ENCODE results near the gene RBCK1.
"Not testable (repeated sequence)": the region's sequence is repeated elsewhere in the genome, so short reads cannot be mapped to it uniquely, and the experiment has no call there.

Gene RBCK1

GRCh38 chr20:367486-367887 is 40.6 kb upstream of the RBCK1 start:
- H3K27me3 ChIP-seq (ENCODE audit: control insufficient read depth in 2 of 2, insufficient read depth in 2 of 2, low read length in 2 of 2) = no peaks in the 10 kb centered on the region
- H3K27ac ChIP-seq (ENCODE audit: low read depth in 2 of 2, low read length in 2 of 2) = no peak overlapping the region
- no peak overlapping the region for H3K9ac ChIP-seq (ENCODE audit: low read depth in 1 of 2, low read length in 2 of 2)
- H3K4me1 ChIP-seq (ENCODE audit: control insufficient read depth in 2 of 2, insufficient read depth in 2 of 2, low read length in 2 of 2) = peaks cover 0 to 3% of the 10 kb centered on the region in 2 donors
- no peaks in the 10 kb centered on the region for H3K36me3 ChIP-seq (ENCODE audit: control insufficient read depth in 2 of 2, insufficient read depth in 2 of 2, low read length in 2 of 2)
- H3K9me3 ChIP-seq (ENCODE audit: control insufficient read depth in 2 of 2, low read length in 2 of 2) = no peaks in the 10 kb centered on the region
- no peak overlapping the region for H3K4me3 ChIP-seq (ENCODE audit: low read length in 2 of 2)

GRCh38 chr20:368915-369314 is 39.2 kb upstream of the RBCK1 start:
- Histone ChIP-seq H3K36me3 (ENCODE audit: control insufficient read depth in 2 of 2, insufficient read depth in 2 of 2, low read length in 2 of 2) (no peaks in the 10 kb centered on the region), H3K9me3 (ENCODE audit: control insufficient read depth in 2 of 2, low read length in 2 of 2) (no peaks in the 10 kb centered on the region), H3K27me3 (ENCODE audit: control insufficient read depth in 2 of 2, insufficient read depth in 2 of 2, low read length in 2 of 2) (no peaks in the 10 kb centered on the region), H3K9ac (ENCODE audit: low read depth in 1 of 2, low read length in 2 of 2) (no peak overlapping the region), H3K27ac (ENCODE audit: low read depth in 2 of 2, low read length in 2 of 2) (no peak overlapping the region), H3K4me3 (ENCODE audit: low read length in 2 of 2) (no peak overlapping the region), H3K4me1 (ENCODE audit: control insufficient read depth in 2 of 2, insufficient read depth in 2 of 2, low read length in 2 of 2) (peaks cover 0 to 3% of the 10 kb centered on the region in 2 donors)

- Histone ChIP-seq H3K9ac (ENCODE audit: low read depth in 1 of 2, low read length in 2 of 2) (no peak overlapping the region), H3K4me3 (ENCODE audit: low read length in 2 of 2) (no peak overlapping the region), H3K27me3 (ENCODE audit: control insufficient read depth in 2 of 2, insufficient read depth in 2 of 2, low read length in 2 of 2) (no peaks in the 10 kb centered on the region), H3K27ac (ENCODE audit: low read depth in 2 of 2, low read length in 2 of 2) (no peak overlapping the region), H3K36me3 (ENCODE audit: control insufficient read depth in 2 of 2, insufficient read depth in 2 of 2, low read length in 2 of 2) (no peaks in the 10 kb centered on the region), H3K9me3 (ENCODE audit: control insufficient read depth in 2 of 2, low read length in 2 of 2) (no peaks in the 10 kb centered on the region), H3K4me1 (ENCODE audit: control insufficient read depth in 2 of 2, insufficient read depth in 2 of 2, low read length in 2 of 2) (peaks cover 0 to 3% of the 10 kb centered on the region in 2 donors)
These were observed 37.9 kb upstream of the RBCK1 start for GRCh38 chr20:370151-370600.

- Histone ChIP-seq H3K36me3 (ENCODE audit: control insufficient read depth in 2 of 2, insufficient read depth in 2 of 2, low read length in 2 of 2) (no peaks in the 10 kb centered on the region), H3K9ac (ENCODE audit: low read depth in 1 of 2, low read length in 2 of 2) (no peak overlapping the region), H3K27me3 (ENCODE audit: control insufficient read depth in 2 of 2, insufficient read depth in 2 of 2, low read length in 2 of 2) (no peaks in the 10 kb centered on the region), H3K9me3 (ENCODE audit: control insufficient read depth in 2 of 2, low read length in 2 of 2) (no peaks in the 10 kb centered on the region), H3K4me1 (ENCODE audit: control insufficient read depth in 2 of 2, insufficient read depth in 2 of 2, low read length in 2 of 2) (peaks cover 0 to 3% of the 10 kb centered on the region in 2 donors), H3K27ac (ENCODE audit: low read depth in 2 of 2, low read length in 2 of 2) (no peak overlapping the region), H3K4me3 (ENCODE audit: low read length in 2 of 2) (no peak overlapping the region)
These were observed 36.9 kb upstream of the RBCK1 start for GRCh38 chr20:370977-371754.

GRCh38 chr20:371755-372542 is 36.1 kb upstream of the RBCK1 start:
- H3K4me1 ChIP-seq (ENCODE audit: control insufficient read depth in 2 of 2, insufficient read depth in 2 of 2, low read length in 2 of 2) = peaks cover 0 to 3% of the 10 kb centered on the region in 2 donors
- H3K27me3 ChIP-seq (ENCODE audit: control insufficient read depth in 2 of 2, insufficient read depth in 2 of 2, low read length in 2 of 2) = no peaks in the 10 kb centered on the region
- no peak overlapping the region for H3K9ac ChIP-seq (ENCODE audit: low read depth in 1 of 2, low read length in 2 of 2)
- H3K9me3 ChIP-seq (ENCODE audit: control insufficient read depth in 2 of 2, low read length in 2 of 2) = no peaks in the 10 kb centered on the region
- H3K4me3 ChIP-seq (ENCODE audit: low read length in 2 of 2) = no peak overlapping the region
- no peaks in the 10 kb centered on the region for H3K36me3 ChIP-seq (ENCODE audit: control insufficient read depth in 2 of 2, insufficient read depth in 2 of 2, low read length in 2 of 2)
- H3K27ac ChIP-seq (ENCODE audit: low read depth in 2 of 2, low read length in 2 of 2) = no peak overlapping the region

- H3K4me1 ChIP-seq (ENCODE audit: control insufficient read depth in 2 of 2, insufficient read depth in 2 of 2, low read length in 2 of 2); H3K27ac ChIP-seq (ENCODE audit: low read depth in 2 of 2, low read length in 2 of 2); H3K9ac ChIP-seq (ENCODE audit: low read depth in 1 of 2, low read length in 2 of 2); H3K27me3 ChIP-seq (ENCODE audit: control insufficient read depth in 2 of 2, insufficient read depth in 2 of 2, low read length in 2 of 2); H3K9me3 ChIP-seq (ENCODE audit: control insufficient read depth in 2 of 2, low read length in 2 of 2); H3K4me3 ChIP-seq (ENCODE audit: low read length in 2 of 2); H3K36me3 ChIP-seq (ENCODE audit: control insufficient read depth in 2 of 2, insufficient read depth in 2 of 2, low read length in 2 of 2): not testable (repeated sequence)
These were observed 35.5 kb upstream of the RBCK1 start for GRCh38 chr20:372543-373082.

GRCh38 chr20:373171-373890 is 34.8 kb upstream of the RBCK1 start:
- Histone ChIP-seq H3K36me3 (ENCODE audit: control insufficient read depth in 2 of 2, insufficient read depth in 2 of 2, low read length in 2 of 2) (no peaks in the 10 kb centered on the region), H3K4me1 (ENCODE audit: control insufficient read depth in 2 of 2, insufficient read depth in 2 of 2, low read length in 2 of 2) (peaks cover 0 to 3% of the 10 kb centered on the region in 2 donors), H3K27ac (ENCODE audit: low read depth in 2 of 2, low read length in 2 of 2) (no peak overlapping the region), H3K4me3 (ENCODE audit: low read length in 2 of 2) (no peak overlapping the region), H3K9ac (ENCODE audit: low read depth in 1 of 2, low read length in 2 of 2) (no peak overlapping the region), H3K27me3 (ENCODE audit: control insufficient read depth in 2 of 2, insufficient read depth in 2 of 2, low read length in 2 of 2) (no peaks in the 10 kb centered on the region), H3K9me3 (ENCODE audit: control insufficient read depth in 2 of 2, low read length in 2 of 2) (no peaks in the 10 kb centered on the region)

GRCh38 chr20:375265-375889 is 32.7 kb upstream of the RBCK1 start:
- Histone ChIP-seq H3K27me3 (ENCODE audit: control insufficient read depth in 2 of 2, insufficient read depth in 2 of 2, low read length in 2 of 2) (no peaks in the 10 kb centered on the region), H3K4me1 (ENCODE audit: control insufficient read depth in 2 of 2, insufficient read depth in 2 of 2, low read length in 2 of 2) (no peaks in the 10 kb centered on the region), H3K4me3 (ENCODE audit: low read length in 2 of 2) (no peak overlapping the region), H3K9ac (ENCODE audit: low read depth in 1 of 2, low read length in 2 of 2) (no peak overlapping the region), H3K27ac (ENCODE audit: low read depth in 2 of 2, low read length in 2 of 2) (no peak overlapping the region), H3K36me3 (ENCODE audit: control insufficient read depth in 2 of 2, insufficient read depth in 2 of 2, low read length in 2 of 2) (no peaks in the 10 kb centered on the region), H3K9me3 (ENCODE audit: control insufficient read depth in 2 of 2, low read length in 2 of 2) (no peaks in the 10 kb centered on the region)

GRCh38 chr20:376089-376488 is 32.0 kb upstream of the RBCK1 start:
- H3K4me1 ChIP-seq (ENCODE audit: control insufficient read depth in 2 of 2, insufficient read depth in 2 of 2, low read length in 2 of 2) = no peaks in the 10 kb centered on the region
- H3K9me3 ChIP-seq (ENCODE audit: control insufficient read depth in 2 of 2, low read length in 2 of 2) = no peaks in the 10 kb centered on the region
- no peak overlapping the region for H3K4me3 ChIP-seq (ENCODE audit: low read length in 2 of 2)
- no peak overlapping the region for H3K27ac ChIP-seq (ENCODE audit: low read depth in 2 of 2, low read length in 2 of 2)
- no peak overlapping the region for H3K9ac ChIP-seq (ENCODE audit: low read depth in 1 of 2, low read length in 2 of 2)
- no peaks in the 10 kb centered on the region for H3K36me3 ChIP-seq (ENCODE audit: control insufficient read depth in 2 of 2, insufficient read depth in 2 of 2, low read length in 2 of 2)
- no peaks in the 10 kb centered on the region for H3K27me3 ChIP-seq (ENCODE audit: control insufficient read depth in 2 of 2, insufficient read depth in 2 of 2, low read length in 2 of 2)
